ENCODE data around the gene SGMS1.

DNA sequence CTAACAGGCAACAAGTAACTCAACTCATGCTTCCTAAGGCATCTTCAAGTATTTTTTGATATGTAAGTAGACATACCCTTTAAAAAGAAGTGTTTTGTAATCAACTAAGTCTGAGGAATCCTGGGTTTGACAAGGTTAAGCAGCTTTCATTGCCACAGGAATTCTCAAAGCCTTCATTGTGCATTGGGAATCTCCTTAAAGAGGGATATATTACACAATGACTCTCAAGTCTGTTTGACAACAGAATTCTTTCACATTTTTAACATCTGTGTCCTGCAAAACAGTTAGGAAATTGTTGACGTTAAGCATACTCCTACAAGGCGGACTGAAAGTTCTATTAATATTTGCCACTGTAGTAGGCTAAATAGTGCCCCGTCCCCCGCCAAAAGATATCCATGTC is 71.4 kb downstream of the SGMS1 start:
- TF ChIP-seq EP300 (IDR thresholded peaks at IDR 0.05) (no peak), POLR2A (IDR thresholded peaks at IDR 0.05) (no peak), POLR2AphosphoS5 (IDR thresholded peaks at IDR 0.05) (no peak)
- TF ChIP-seq, protein P1, sequence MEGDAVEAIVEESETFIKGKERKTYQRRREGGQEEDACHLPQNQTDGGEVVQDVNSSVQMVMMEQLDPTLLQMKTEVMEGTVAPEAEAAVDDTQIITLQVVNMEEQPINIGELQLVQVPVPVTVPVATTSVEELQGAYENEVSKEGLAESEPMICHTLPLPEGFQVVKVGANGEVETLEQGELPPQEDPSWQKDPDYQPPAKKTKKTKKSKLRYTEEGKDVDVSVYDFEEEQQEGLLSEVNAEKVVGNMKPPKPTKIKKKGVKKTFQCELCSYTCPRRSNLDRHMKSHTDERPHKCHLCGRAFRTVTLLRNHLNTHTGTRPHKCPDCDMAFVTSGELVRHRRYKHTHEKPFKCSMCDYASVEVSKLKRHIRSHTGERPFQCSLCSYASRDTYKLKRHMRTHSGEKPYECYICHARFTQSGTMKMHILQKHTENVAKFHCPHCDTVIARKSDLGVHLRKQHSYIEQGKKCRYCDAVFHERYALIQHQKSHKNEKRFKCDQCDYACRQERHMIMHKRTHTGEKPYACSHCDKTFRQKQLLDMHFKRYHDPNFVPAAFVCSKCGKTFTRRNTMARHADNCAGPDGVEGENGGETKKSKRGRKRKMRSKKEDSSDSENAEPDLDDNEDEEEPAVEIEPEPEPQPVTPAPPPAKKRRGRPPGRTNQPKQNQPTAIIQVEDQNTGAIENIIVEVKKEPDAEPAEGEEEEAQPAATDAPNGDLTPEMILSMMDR (IDR thresholded peaks at IDR 0.05) = no peak
